ENCODE measurements around the gene CCDC194.

The CCDC194 gene

DNA sequence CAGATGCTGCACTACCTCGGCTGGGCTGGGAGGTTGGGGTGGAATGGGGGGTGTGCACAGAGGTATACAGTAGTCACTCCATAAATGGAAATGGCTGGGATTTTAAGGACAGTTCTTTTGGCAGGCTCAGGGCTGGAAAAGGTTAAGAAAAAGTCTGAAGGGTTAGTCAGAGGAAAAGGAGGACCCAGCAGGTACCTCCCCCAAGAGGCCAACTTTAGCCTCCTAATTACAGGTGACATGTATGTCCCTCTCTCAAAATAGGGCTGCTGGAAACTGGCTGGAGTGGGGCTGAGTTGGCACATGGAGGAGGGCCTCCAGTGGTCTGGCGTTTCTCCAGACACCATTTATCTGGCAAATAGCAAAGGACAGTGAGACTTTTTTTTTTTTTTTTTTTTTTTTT is 994 bp downstream of the CCDC194 start:
- no peak overlapping the region for H4K91ac ChIP-seq (ENCODE audit: low read length)
- H3K4ac ChIP-seq (ENCODE audit: low read depth in 1 of 2, low read length in 2 of 2) = no peak overlapping the region
- no peak overlapping the region for H2BK5ac ChIP-seq (ENCODE audit: low read depth, low read length, poor library complexity, severe bottlenecking)
- H4K8ac ChIP-seq (ENCODE audit: low read length) = no peak overlapping the region
- H2BK120ac ChIP-seq (ENCODE audit: low read depth, low read length) = no peak overlapping the region
- no peak overlapping the region for H2AFZ ChIP-seq (ENCODE audit: low read depth, low read length)
- no peak overlapping the region for H3K14ac ChIP-seq (ENCODE audit: low read length in 2 of 2)
- WGBS = 83% methylated on average over 2 of the region's 2 CpGs
- no peak overlapping the region for H3K27ac ChIP-seq (ENCODE audit: low read length, poor library complexity, severe bottlenecking)
- H3K79me1 ChIP-seq (replicated peaks; ENCODE audit: low read length, poor library complexity, severe bottlenecking) = no peaks in the 10 kb centered on the region
- H3K9ac ChIP-seq (ENCODE audit: low read length) = no peak overlapping the region
- H3K18ac ChIP-seq (ENCODE audit: low read depth in 1 of 2, low read length in 2 of 2) = no peak overlapping the region
- no peak overlapping the region for H2BK15ac ChIP-seq (ENCODE audit: low read depth, poor library complexity, severe bottlenecking)
- peaks cover 12 to 26% of the 10 kb centered on the region in 2 experiments for H3K27me3 ChIP-seq (ENCODE audit: control insufficient read depth in 1 of 2, insufficient read depth in 1 of 2, low read length in 2 of 2)
- H2BK12ac ChIP-seq (ENCODE audit: low read length in 2 of 2) = no peak overlapping the region
- peaks cover 10% of the 10 kb centered on the region for H3K4me1 ChIP-seq (ENCODE audit: control insufficient read depth, insufficient read depth, low read depth, low read length)
- no peak overlapping the region for H3K23ac ChIP-seq (ENCODE audit: low read length in 2 of 2)
- no peak overlapping the region for H3K4me2 ChIP-seq (ENCODE audit: low read length, poor library complexity, severe bottlenecking)
- H3K9me3 ChIP-seq (ENCODE audit: control insufficient read depth, low read length) = peaks cover 5% of the 10 kb centered on the region
- no peaks in the 10 kb centered on the region for H3K36me3 ChIP-seq (ENCODE audit: control insufficient read depth in 1 of 2, insufficient read depth in 2 of 2, low read depth in 1 of 2, low read length in 2 of 2)
- no peak overlapping the region for H2AK5ac ChIP-seq (ENCODE audit: low read length, severe bottlenecking)
- DNase-seq = no peak
- no peak overlapping the region for H3K4me3 ChIP-seq (ENCODE audit: insufficient read depth in 1 of 2, low read depth in 1 of 2, low read length in 2 of 2)

DNA sequence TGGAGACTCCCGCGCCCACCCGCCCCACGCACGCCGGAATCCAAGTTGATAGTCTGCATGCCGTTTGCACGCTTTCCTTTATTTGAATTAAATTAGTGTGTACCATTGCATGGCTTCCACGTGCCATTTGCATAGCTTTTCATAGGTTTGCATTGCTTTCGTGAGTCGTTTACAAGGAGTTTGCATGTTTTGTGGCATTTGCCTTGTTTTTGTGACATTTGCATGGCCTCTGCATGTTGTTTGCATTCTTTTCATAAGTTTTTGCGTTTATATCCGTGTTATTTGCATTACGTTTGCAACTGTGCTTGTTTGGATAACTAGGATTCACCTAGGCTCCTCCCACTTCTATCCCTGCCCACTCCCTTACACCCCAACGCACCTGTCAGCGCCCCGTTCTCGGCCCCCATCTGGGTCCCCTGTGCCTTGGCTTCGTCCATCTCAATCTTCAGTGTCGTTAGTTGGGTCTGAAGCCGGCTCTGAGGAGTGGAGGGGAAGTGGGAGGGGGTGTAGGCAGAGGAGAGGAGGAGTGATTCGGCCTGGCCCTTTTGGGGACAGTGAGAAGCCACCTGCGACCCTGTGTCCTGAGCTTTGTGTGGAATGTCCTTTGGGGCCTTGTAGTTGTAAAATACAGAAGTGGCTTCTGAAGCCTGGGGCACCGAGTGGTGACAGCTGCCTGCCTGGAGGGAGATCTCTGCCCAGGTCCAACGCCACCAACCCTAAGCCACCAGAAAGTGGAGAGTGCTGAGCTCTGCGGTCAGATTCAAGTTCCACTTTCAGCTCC is 2.4 kb downstream of the CCDC194 start:
- H4K91ac ChIP-seq (ENCODE audit: low read length) = no peak overlapping the region
- peak overlapping the region; percentile 47 for H2AFZ ChIP-seq (ENCODE audit: low read depth, low read length)
- no peak overlapping the region for H3K23ac ChIP-seq (ENCODE audit: low read length in 2 of 2)

DNA sequence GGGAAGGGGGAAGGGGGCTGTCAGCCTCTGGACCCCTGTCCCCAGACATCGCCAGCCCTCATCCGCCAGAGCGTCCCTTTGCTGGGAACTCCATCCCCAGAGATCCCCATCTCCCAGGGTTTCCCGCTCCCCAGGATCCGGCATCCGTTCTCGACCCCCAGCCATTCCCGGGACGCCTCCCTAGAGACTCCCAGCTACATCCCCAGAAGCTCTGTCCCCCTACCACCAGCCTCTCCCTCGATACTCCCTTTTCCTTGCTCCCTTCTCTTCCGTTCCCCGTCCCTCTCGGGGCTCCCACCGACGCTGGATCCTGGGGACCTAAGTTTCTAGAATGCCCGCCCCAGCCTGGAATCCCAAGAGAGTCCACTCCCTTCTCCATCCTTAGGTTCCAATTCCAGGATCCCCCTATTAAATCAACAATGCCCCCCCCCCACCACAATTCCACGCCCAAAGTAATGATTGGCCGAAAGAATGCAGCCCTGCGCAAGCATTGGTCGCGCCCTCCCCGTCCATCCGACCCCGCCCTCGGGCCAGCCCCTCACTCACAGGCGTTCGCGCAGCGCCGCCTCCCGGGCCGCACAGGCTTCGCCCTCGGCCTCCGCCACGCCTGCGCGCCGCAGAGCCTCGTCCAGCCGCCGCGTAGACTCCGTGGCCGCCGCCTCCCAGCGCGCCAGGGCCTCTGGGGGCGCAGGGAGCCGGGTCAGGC is 3.2 kb downstream of the CCDC194 start:
- H2AK5ac ChIP-seq (ENCODE audit: low read length, severe bottlenecking) = no peak overlapping the region
- peaks cover 12 to 26% of the 10 kb centered on the region in 2 experiments for H3K27me3 ChIP-seq (ENCODE audit: control insufficient read depth in 1 of 2, insufficient read depth in 1 of 2, low read length in 2 of 2)
- H2BK5ac ChIP-seq (ENCODE audit: low read depth, low read length, poor library complexity, severe bottlenecking) = no peak overlapping the region
- H2BK120ac ChIP-seq (ENCODE audit: low read depth, low read length) = peak overlapping the region; percentile 34
- H3K9ac ChIP-seq (ENCODE audit: low read length) = peak overlapping the region; percentile 70
- H3K27ac ChIP-seq (ENCODE audit: low read length, poor library complexity, severe bottlenecking) = no peak overlapping the region
- peak overlapping the region; percentile 69 for H2AFZ ChIP-seq (ENCODE audit: low read depth, low read length)
- no peaks in the 10 kb centered on the region for H3K79me1 ChIP-seq (replicated peaks; ENCODE audit: low read length, poor library complexity, severe bottlenecking)
- H4K91ac ChIP-seq (ENCODE audit: low read length) = peak overlapping the region; percentile 27
- WGBS = under 1% methylated on average over 50 of the region's 50 CpGs
- no peak overlapping the region for H2BK15ac ChIP-seq (ENCODE audit: low read depth, poor library complexity, severe bottlenecking)
- peak overlapping the region; percentile 45 for H4K8ac ChIP-seq (ENCODE audit: low read length)
- peak overlapping the region in 1 of 2 experiments; percentile 40 for H3K23ac ChIP-seq (ENCODE audit: low read length in 2 of 2)
- H3K36me3 ChIP-seq (ENCODE audit: control insufficient read depth in 1 of 2, insufficient read depth in 2 of 2, low read depth in 1 of 2, low read length in 2 of 2) = no peaks in the 10 kb centered on the region
- H3K4me3 ChIP-seq (ENCODE audit: insufficient read depth in 1 of 2, low read depth in 1 of 2, low read length in 2 of 2) = peak overlapping the region; percentile 42 to 82
- peak overlapping the region in 1 of 2 experiments; percentile 83 for H3K18ac ChIP-seq (ENCODE audit: low read depth in 1 of 2, low read length in 2 of 2)
- no peak overlapping the region for H2BK12ac ChIP-seq (ENCODE audit: low read length in 2 of 2)
- H3K9me3 ChIP-seq (ENCODE audit: control insufficient read depth, low read length) = peaks cover 5% of the 10 kb centered on the region
- H3K4ac ChIP-seq (ENCODE audit: low read depth in 1 of 2, low read length in 2 of 2) = no peak overlapping the region
- peak overlapping the region; percentile 91 for H3K4me2 ChIP-seq (ENCODE audit: low read length, poor library complexity, severe bottlenecking)
- no peak overlapping the region for H3K14ac ChIP-seq (ENCODE audit: low read length in 2 of 2)
- peak; percentile 93 for DNase-seq
- H3K4me1 ChIP-seq (ENCODE audit: control insufficient read depth, insufficient read depth, low read depth, low read length) = peaks cover 10% of the 10 kb centered on the region

More for the DNA sequence above, 2.4 kb downstream of the CCDC194 start:
- 21% methylated on average over 20 of the region's 26 CpGs for WGBS
- peaks cover 12 to 26% of the 10 kb centered on the region in 2 experiments for H3K27me3 ChIP-seq (ENCODE audit: control insufficient read depth in 1 of 2, insufficient read depth in 1 of 2, low read length in 2 of 2)
- no peak overlapping the region for H2BK5ac ChIP-seq (ENCODE audit: low read depth, low read length, poor library complexity, severe bottlenecking)
- H3K4me2 ChIP-seq (ENCODE audit: low read length, poor library complexity, severe bottlenecking) = peak overlapping the region; percentile 91
- H3K18ac ChIP-seq (ENCODE audit: low read depth in 1 of 2, low read length in 2 of 2) = no peak overlapping the region
- H3K27ac ChIP-seq (ENCODE audit: low read length, poor library complexity, severe bottlenecking) = no peak overlapping the region
- peak overlapping the region; percentile 42 to 82 for H3K4me3 ChIP-seq (ENCODE audit: insufficient read depth in 1 of 2, low read depth in 1 of 2, low read length in 2 of 2)
- no peak overlapping the region for H3K14ac ChIP-seq (ENCODE audit: low read length in 2 of 2)
- H2BK120ac ChIP-seq (ENCODE audit: low read depth, low read length) = no peak overlapping the region
- DNase-seq = no peak
- no peaks in the 10 kb centered on the region for H3K79me1 ChIP-seq (replicated peaks; ENCODE audit: low read length, poor library complexity, severe bottlenecking)
- no peak overlapping the region for H2AK5ac ChIP-seq (ENCODE audit: low read length, severe bottlenecking)
- H4K8ac ChIP-seq (ENCODE audit: low read length) = peak overlapping the region; percentile 78
- peaks cover 10% of the 10 kb centered on the region for H3K4me1 ChIP-seq (ENCODE audit: control insufficient read depth, insufficient read depth, low read depth, low read length)
- H3K9ac ChIP-seq (ENCODE audit: low read length) = no peak overlapping the region
- peaks cover 5% of the 10 kb centered on the region for H3K9me3 ChIP-seq (ENCODE audit: control insufficient read depth, low read length)
- H2BK12ac ChIP-seq (ENCODE audit: low read length in 2 of 2) = peak overlapping the region in 1 of 2 experiments; percentile 76
- peak overlapping the region in 1 of 2 experiments; percentile 26 for H3K4ac ChIP-seq (ENCODE audit: low read depth in 1 of 2, low read length in 2 of 2)
- no peaks in the 10 kb centered on the region for H3K36me3 ChIP-seq (ENCODE audit: control insufficient read depth in 1 of 2, insufficient read depth in 2 of 2, low read depth in 1 of 2, low read length in 2 of 2)
- no peak overlapping the region for H2BK15ac ChIP-seq (ENCODE audit: low read depth, poor library complexity, severe bottlenecking)
